Thyroid gland (tissue), 4 donors: ENCODE data around the gene CSTPP1.

Experiments used
- POLR2A ChIP-seq, 2 donors: fragments of 450-650 bp; IDR thresholded peaks; one replicate each; pipeline ENCODE4 v1.6.1; 2017; ENCODE audit warnings: antibody characterized with exemption in 2 of 2, mild to moderate bottlenecking in 2 of 2, moderate library complexity in 1 of 2
- TF ChIP-seq, protein P1 (sequence below), 6 experiments: fragments of 200-600 bp in 3 of 6; fragments of 450-650 bp in 3 of 6; sonication (generic) in 3 of 6; IDR thresholded peaks; one replicate each; pipeline ENCODE4 v1.5.1; 2016 to 2019; ENCODE audit warnings: antibody characterized with exemption in 6 of 6, mild to moderate bottlenecking in 2 of 6, inconsistent platforms in 1 of 6, moderate library complexity in 1 of 6

DNA sequence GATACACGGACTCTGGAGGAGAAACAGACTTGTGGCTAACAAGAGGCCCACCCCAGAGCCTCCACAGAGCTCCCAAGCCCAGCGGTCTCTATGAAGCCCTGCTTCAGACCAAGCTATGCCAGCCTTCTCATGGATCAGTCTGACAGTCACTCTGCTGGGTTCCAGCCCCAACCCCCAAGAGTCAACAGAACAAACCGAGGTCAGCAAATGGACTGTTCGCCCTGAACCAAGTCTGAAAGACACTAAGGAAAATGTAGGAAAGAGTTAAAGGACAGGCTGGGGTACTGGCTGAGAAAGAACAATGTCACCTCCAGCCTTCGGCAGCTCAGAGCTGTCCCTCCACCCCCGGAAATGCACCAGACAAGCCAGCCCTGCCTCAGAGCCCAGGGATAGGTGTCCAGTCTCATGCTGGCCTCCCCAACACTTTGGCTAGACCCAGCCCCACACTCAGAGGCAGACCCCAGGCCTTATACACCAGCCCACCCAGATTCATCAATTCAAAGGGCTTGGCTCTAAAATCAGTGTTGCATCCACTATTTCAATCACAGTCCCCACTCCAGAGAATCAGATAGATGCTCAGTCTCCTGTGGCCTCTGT, 236.3 kb downstream of the CSTPP1 start:
- TF ChIP-seq, protein P1, sequence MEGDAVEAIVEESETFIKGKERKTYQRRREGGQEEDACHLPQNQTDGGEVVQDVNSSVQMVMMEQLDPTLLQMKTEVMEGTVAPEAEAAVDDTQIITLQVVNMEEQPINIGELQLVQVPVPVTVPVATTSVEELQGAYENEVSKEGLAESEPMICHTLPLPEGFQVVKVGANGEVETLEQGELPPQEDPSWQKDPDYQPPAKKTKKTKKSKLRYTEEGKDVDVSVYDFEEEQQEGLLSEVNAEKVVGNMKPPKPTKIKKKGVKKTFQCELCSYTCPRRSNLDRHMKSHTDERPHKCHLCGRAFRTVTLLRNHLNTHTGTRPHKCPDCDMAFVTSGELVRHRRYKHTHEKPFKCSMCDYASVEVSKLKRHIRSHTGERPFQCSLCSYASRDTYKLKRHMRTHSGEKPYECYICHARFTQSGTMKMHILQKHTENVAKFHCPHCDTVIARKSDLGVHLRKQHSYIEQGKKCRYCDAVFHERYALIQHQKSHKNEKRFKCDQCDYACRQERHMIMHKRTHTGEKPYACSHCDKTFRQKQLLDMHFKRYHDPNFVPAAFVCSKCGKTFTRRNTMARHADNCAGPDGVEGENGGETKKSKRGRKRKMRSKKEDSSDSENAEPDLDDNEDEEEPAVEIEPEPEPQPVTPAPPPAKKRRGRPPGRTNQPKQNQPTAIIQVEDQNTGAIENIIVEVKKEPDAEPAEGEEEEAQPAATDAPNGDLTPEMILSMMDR (IDR thresholded peaks at IDR 0.05), result no peak
- TF ChIP-seq POLR2A (IDR thresholded peaks at IDR 0.05), result no peak
